HL-60/S4 treated with phorbol 12-myristate 13-acetate at 8.2 ng/mL for 4 days and 3 days (cell line): ENCODE results near the gene TECPR2.
"Not testable (repeated sequence)": the region's sequence is repeated elsewhere in the genome, so short reads cannot be mapped to it uniquely, and the experiment has no call there.

Experiments
- in situ Hi-C: fragments of 300-500 bp; cut with MboI; formaldehyde crosslinking; loops from 2 replicates; pipeline ENCODE4 v1.15.0; 2022; ENCODE audit warnings: low sequenced_read_pairs

The TECPR2 gene

DNA sequence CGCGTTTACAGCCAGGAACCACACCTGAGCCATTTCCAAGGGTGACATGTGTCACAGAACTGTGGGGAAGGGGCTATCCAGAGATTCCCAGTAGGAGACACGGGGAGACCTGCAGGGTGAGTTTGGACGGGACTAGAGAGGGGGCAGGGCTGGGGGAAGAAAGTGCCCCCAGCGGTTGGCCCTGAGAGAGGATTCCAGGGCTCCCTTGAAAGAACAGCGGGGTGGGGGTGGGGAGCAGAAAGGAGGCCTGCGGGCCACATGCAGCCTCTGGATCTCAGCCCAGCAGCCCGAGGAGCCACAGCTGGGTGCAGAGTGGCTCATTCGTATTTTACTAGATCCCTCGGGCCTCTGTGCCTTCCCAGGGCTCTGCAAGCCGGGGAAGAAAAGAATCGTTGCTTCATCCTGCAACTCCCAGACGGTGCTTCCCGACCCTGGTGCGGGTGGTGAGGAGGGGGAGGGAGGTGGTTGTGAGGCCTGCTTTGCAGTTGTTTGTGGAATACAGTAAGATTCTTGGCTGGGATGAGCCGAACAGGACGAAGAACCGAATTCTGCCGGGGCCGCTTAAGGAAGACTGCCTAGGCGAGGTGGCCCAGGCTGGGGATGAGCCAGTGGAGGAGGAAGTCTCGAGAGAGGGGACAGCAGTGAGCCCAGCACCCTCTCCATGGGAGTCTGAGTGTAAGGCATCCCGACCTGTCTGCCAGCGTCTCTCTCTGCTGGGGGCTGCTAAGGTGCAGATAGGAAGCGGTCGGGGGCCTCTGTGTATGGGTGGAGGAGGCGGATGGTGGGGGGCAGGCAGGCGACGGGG, 182.9 kb downstream of the TECPR2 start:
- in situ Hi-C loops = no loop called here

DNA sequence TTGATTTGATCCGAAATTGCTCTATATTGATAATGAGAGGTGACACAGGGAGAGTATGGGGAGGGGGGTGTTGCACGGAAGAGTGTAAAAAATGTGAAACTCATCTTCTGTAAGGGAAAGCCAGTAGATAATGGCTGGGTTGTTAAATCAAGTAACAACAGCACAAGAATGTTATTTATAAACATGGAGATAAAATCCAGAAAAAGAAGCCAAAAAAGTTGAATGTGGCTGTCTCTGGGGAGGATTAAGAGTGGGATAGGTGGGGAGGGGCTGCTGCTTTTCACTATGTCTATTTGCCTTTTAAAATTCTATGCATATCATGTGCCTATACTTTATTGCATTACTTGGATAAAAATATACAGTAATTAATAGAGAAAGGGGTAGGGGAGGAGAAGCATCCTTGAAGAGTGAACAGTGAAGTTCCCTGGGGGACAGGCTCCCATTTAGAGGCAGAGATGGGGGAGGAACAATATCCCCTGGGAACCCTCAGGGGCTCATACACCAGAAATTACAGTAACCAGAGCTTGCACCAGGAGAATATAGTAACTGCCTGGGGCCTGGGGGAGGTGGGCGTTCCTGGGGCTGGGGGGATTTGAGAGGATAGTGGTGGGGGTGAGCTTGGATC, 186.0 kb downstream of the TECPR2 start:
- in situ Hi-C loops = no loop called here

DNA sequence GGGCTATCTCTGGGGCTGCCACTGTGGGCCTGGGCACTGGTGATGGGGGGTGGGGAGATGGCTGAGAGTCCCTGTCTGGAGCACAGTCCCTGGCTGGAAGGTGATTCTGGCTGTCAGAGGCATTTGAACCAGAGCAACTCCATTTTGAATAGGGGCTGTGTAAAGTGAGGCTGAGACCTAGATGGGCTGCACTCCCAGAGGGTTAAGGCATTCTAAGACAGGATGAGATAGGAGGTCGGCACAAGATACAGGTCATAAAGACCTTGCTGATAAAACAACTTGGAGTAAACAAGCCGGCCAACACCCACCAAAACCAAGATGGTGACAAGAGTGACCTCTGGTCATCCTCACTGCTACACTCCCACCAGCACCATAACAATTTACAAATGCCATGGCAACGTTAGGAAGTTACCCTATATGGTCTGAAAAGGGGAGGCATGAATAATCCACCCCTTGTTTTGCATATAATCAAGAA, 188.2 kb downstream of the TECPR2 start:
- in situ Hi-C loops = not testable (repeated sequence)
